Head of caudate nucleus (tissue), 42 donors: Measurements from ENCODE around the gene TSPAN13.

Experiments used
- DNase-seq, 42 donors: peaks; one replicate each; pipeline versions ENCODE4 v3.0.0 to v3.0.0-alpha.2; 2020 to 2021; ENCODE audit warnings: mixed read lengths in 7 of 42
- intact Hi-C: fragments of 100-400 bp; cut with DNase I; formaldehyde crosslinking; loops from one replicate; pipeline ENCODE4 v1.15.0; 2022

TSPAN13 gene

DNA sequence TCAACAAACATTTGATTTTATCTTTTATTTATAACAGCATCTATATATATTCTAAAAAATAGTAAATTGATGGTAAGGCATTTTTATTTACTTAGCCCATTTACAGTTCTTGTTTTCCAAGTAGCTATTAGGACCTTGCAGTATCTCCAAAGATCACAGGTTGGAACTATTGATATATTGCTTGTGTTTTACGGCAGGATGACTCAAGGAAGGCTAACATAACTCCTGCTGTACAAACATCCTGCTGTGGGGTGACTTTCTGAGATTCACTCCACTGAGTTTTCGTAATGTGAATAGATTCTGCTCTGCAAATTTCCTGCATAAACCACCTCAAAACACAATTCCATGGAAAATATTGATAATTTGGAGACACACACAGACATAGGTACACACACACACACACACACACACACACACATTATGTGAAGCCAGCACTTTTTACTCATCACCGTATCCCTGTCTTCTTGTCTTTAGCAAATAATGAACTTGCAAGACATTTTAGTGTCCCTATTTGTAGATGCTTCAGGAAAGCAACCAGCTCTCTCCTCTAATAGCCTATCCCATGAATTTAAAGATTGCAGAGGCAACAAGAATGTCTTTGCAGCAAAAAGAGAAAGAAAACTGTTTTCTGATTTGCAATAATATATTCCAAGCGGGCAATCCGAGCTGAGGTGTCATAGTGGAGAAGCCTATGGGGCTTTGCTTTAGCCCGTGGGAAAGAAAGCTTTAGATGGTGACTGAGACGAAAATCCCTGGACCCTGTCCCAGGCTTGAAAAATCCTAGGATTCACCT lies 50.5 kb downstream of the TSPAN13 start:
- DNase-seq, result no peak
- intact Hi-C loops, result no loop called here

DNA sequence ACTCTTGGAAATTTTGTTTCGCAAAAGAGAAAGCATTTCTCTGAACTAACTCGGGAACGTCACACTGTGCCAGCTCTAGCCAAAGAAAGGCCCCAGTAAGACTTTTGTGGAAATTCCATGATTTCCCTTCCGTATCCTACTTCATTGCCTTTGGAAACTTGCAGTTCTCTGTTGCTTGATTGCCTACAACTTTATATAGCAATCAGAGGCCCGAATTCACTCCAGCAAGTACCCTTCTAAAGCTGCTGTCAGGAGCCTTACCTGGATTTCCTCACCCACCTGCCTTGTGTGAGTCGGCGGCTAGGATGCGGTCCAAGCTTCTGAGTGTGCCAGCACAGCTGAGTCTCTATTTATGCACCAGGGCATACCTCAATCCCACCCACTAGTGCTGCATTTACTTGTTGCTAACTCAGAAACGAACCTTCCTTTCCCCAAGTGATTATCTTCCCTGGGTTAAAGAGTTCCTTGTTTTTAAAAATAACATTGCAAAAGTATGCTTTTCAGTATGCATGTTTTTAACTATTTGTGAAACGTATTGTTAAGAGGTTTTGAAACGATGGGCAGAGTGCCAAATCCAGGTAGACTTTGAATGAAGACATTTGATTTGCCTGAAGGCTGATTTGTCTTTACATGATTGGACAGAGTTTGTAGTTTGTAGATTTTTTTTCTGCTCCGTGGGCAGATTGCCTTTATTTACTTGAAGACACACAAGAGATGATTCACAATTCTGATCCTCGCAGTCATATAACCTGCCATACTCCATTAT lies 51.3 kb downstream of the TSPAN13 start, which contains the start of gene AGR2:
AGR2 (minus strand) TSS at position 326 of the 766 bp plus-strand sequence. CDS start 3,203 bp downstream, outside the sequence.
- peak in 2 of 42 donors; percentile 12 to 18 for DNase-seq
- intact Hi-C loops, result no loop called here

DNA sequence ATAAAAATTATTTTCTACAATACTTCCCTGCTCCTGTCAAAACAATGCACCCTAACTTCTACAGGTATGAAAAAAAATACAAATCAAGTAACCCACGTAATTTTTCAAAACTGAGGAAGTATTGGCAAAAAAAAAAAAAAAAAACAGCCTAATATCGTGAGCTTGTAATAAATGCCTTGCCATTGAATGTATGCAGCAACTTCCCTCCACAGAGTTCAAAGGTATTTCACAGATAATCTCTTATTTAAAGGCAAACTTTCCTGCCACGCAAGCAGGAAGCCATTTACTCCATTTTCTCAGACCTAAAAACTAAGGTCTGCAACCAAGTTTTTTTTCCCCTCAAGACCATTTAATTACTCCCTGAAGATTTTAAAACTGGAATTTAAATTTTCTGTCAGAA lies 51.9 kb downstream of the TSPAN13 start:
- DNase-seq, result no peak
- intact Hi-C loops, result no loop called here

DNA sequence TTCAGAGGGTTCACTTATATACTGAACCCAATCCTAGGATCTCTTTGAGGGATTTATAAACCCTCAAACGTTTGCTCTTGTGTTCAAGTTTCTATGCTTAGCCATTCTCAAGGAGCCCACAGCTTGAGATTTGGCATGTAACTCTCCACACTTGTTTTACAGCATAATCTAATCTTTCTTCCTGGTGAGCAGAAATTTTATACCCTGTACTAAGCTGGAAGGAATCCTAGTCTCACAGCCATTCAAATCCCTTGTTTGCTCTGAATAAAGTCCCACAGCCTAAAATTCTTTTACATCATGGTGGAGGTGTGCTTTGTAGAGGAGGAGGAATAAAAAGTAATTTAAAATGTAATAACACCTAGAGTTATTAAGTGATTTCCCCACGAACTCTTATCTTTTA lies 56.6 kb downstream of the TSPAN13 start:
- intact Hi-C loops, result no loop called here
- no peak for DNase-seq

DNA sequence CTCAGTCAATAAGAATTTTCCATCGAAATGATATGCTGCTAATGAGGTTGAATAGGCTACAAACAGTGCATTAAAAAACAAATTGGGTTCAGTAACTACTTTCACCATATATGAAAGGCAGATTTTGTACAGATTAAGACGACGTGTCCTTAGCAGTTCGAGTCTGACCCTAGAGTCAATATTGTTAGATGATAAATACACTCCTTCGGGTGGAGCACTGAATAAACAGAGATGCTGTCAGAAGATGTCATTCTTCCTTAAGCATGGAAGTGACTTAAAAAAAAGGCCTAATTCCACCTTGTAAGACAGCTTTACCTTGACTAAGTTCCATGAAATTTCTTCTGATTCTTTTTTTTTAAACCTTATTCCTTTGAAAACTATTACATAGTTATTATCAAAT lies 57.0 kb downstream of the TSPAN13 start:
- intact Hi-C loops, result no loop called here
- no peak for DNase-seq

DNA sequence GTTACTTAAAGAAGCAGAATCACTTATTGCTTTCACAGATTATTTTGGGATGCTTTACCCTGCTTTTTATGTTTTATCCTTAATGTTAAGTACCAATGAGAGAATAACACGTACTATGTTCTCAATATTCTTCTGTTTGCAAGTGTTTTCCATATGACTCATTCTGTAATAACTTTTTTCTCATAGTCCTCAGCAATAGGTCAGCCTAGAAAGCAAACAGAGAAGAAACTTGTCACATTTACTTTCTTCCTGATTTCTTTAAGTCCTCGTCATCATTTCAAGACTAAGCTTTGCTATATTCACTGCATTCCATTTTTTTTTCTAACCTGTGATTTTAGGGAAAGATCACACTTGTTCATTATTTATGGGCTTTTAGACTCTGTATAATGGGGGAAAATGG lies 58.0 kb downstream of the TSPAN13 start:
- no peak for DNase-seq
- intact Hi-C loops, result no loop called here

DNA sequence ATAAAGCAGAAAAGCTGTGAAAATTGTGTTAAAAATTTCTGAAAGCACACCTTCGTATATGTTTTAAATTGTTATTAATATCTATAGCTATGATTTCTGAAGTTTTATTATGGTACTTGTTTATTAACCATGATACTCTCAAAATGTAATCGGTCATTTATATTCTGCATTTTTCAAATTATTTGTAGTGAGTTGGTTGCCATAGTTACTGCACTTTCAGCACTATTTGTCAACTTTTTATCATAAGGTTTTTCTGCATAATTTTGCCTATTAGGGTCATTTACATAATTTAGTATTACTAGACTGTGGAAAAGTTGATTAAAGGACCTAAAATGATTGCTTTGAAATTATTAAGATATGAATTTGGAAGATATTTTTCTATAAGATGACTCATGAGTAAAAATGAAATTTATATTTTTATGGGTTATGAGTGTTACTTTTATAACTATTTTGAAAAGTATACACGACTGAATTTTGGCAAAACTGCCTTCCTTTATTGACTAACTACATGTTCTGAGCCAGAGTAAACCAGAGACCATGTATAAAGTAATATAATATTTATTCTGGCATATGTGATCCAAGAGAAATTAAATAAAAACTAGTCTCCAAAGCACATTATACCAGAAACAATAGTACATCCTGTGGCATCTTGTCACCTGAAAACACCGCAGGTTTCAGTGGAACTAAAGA lies 59.1 kb downstream of the TSPAN13 start:
- intact Hi-C loops, result no loop called here
- DNase-seq, result no peak

DNA sequence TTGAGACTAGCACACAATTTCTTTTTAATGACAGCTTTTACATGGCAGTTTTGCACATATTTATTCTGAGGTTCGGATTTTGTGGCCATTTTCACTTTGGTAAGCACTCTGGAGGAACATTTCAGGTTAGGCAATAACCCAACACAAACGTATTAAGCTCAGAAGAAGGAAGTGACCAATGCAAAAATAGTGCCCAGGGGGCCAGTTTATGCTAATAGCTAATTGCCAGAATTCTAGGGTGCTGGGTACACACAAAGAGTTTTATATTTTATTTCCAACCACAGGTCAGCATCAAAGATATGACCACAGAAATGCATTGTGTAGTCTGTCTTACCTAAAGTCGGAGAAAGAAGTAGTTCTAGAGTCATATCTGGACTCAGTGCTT lies 59.7 kb downstream of the TSPAN13 start:
- intact Hi-C loops, result no loop called here
- DNase-seq, result no peak

DNA sequence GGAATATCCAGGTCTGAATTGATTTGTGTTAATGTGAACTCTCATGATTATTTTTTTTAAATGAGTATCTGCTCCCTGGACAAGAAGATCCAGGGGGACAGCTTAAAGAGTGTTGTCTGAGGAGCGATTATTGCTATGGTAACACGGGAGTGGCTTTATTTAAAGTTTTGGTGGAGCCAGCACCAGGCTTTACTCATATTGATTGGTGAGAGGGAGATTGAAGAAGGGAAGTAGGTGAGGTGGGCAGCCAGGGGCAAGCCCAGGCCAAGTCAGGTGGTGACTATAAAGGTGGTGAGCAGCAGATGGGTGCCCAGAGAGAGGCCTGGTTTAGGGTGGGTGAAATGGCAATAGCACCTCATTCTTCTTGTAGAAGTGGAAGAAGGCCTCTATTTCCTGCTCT lies 61.4 kb downstream of the TSPAN13 start:
- DNase-seq, result no peak
- intact Hi-C loops, result no loop called here

DNA sequence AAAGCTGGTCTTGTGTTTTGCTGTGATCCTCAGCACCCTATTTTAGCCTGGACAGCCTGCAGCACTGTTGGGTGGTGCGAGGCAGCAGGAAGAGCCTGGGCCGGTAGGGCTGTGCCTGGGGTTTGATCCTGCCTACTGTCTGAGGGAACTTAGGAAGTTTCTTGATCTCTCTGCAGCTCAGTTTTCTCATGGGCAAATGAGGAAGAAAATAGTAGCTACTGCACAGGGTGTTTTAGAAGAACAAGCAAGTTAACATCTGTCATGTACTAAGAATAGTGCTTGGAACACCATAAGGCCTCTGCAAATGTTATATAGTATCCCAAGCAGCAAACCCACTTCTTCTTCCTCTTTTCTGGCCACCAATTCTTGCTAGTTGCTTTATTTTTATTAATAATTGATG lies 63.3 kb downstream of the TSPAN13 start:
- peak in 4 of 42 donors; percentile 5 to 21 (median 10) for DNase-seq
- intact Hi-C loops, result no loop called here

DNA sequence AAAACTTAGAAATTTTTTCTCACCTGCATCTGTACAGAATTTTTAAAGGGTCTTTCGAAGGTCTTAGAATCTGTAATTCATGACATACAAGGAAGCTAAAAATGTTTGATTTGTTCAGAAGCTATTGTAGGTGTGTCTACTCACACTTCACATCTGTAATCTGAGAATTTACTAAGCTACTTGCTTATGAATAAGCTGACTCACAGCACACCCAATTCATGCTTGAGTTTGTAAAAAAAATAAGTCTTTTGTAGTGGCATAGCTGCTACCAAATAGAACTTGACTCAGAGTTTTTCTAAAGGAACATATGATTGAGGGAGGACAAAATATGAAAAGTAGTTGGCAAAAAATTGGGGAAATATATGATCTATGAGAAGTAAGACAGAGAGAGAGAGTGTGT lies 64.0 kb downstream of the TSPAN13 start:
- DNase-seq, result no peak
- intact Hi-C loops, result no loop called here

DNA sequence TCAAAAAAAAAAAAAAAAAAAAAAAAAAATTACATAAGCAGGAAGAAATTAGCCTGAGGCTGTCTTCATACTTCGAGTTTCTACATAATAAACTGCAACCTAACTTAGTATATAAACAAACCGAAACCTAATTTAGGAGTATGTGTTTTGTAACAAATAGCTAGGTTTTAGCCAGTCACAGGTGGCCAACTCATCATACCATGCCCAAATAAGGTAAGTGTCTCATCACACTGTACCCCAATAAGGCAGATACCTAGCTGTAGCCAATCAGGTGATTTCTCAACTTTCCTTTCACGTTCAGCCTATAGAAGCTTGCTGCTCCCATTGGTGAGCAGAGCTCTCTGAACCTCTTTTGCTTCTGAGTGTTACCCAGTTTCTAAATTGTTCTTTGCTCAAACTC lies 65.2 kb downstream of the TSPAN13 start:
- intact Hi-C loops, result no loop called here
- no peak for DNase-seq

DNA sequence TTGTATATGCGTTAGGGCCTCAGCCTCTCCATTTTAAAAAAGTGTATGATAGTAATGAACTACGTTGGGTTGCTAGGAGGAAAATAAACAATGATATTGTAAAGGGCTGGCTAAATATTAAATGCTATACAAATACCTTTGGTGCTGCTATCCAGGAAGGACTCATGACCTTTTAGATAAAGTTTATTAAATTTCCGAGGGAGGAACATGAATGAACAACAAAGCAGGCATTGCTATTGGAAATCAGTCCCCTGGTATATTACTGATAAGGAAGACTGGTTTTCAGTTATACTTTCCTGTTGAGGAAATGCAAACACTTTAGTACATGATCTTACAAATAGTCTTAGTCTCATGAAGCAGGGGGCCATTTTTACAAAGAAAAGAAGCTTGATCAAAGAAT lies 68.5 kb downstream of the TSPAN13 start:
- no peak for DNase-seq
- intact Hi-C loops, result no loop called here

DNA sequence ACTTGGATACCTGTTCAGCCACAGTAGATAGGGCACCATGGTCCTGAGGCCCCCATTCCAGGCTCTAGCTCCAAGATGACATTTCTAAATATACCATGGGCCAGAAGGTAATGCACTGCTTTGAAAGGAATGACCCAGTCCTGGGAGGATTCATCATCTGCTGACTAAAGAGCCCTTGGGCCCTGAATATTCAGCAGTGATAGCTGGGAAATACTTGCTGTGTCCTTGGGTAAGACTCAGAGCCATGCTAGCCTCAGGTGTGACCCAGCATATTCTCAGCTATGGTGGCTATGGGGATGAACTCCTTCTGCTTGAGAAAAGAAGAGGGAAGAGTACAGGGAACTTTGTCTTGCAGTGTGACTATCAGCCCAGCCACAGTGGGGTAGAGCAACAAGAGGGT lies 72.5 kb downstream of the TSPAN13 start:
- no peak for DNase-seq
- intact Hi-C loops, result no loop called here

DNA sequence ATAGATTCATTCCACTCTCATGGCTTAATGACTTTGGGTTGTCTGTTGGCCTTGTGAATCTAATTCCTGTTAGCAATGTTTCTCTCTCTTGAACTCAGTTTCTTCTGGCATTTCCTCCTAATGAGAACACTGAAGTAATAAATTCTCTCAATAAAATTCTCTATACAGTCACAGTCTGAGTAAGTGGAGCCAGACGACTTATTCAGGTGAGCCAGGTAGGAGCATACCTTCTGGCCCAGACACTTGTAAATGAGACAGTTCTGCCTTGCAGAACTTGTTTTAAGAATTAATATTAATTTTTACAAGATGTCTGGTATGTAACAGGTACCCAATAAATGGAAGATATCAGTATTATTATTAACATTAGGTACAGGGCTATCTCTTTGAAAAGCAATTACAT lies 79.8 kb downstream of the TSPAN13 start:
- no peak for DNase-seq
- intact Hi-C loops, result no loop called here
